Measurements from ENCODE around the gene WDR3.

DNA sequence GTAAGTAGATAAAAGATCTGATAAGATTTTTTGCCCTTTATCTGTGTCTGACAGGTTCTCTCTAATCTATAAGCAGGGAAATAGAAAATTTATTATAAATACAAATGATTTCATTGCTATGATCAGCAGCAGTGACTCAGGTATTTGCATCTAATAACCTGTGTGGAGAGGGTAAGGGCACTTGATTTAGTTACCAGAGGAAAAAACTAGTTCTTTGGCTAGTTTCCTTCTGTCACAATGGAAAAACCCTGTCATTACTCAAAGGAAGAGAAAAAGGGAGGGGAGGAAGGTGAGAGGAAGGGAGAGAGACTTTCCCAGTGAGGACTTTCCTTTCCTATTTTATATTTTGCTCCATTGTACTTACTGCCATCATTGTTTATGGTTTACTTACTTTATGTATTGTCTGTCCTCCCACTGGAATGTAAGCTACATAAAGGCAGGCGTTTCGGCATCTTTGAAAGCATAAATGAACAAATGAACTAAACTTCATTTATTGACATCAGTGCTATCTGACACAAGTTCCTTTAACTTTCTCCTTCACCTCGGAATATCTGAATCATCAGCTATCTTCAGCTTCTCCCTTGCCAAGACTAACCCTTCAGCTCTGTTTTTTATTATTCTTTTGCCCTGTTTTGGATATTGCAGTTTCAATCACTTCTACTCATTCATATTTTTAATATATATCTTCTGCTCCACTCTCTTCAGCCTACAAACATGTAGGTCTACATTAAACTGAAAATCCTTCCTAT is 34.9 kb downstream of the WDR3 start:
- TF ChIP-seq POLR2AphosphoS5 (IDR thresholded peaks at IDR 0.05; ENCODE audit: low read depth, low read length) (no peak), POLR2A (IDR thresholded peaks at IDR 0.05; ENCODE audit: low read depth, low read length) (no peak), TAF1 (IDR thresholded peaks at IDR 0.05; ENCODE audit: borderline replicate concordance, low read depth, low read length) (no peak)
